Stimulated activated CD4-positive, alpha-beta T cell treated with anti-CD3 and anti-CD28 coated beads, Interleukin-15, amount 100 ng/mL, for 1 hour (primary cell): ENCODE results near the gene OR4K14.
"Not testable (repeated sequence)": the region's sequence is repeated elsewhere in the genome, so short reads cannot be mapped to it uniquely, and the experiment has no call there.

Experiments used
- DNase-seq, 2 donors: peaks; one replicate each; pipeline ENCODE4 v3.0.0-alpha.2; 2020; ENCODE audit warnings: low read depth in 1 of 2, low spot score in 1 of 2

Gene OR4K14, protein sequence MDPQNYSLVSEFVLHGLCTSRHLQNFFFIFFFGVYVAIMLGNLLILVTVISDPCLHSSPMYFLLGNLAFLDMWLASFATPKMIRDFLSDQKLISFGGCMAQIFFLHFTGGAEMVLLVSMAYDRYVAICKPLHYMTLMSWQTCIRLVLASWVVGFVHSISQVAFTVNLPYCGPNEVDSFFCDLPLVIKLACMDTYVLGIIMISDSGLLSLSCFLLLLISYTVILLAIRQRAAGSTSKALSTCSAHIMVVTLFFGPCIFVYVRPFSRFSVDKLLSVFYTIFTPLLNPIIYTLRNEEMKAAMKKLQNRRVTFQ

GRCh38 chr14:20019257-20019865 lies at the start of gene OR4K14:
TSS of gene OR4K14 (minus strand) at chr14:20019307. CDS start at chr14:20015193, 4,114 bp downstream.
- no peak for DNase-seq

DNA sequence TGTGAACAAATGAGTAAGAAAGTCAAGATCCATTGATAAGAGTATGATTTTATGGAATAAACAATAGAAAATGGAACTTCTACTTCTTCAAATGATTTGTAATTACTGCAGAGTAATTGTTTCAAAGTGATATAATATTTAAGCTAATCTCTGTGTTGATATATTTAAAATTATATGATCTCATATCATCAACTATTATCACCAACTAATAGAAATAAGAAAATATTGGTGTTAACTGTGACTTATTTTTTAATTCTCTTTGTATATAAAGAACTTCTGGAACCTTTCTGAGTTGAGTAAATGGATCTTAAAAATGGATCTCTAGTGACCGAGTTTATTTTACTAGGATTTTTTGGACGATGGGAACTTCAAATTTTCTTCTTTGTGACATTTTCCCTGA lies 40.6 kb upstream of the OR4K14 start, which contains the start of gene OR4L1:
TSS of gene OR4L1 (plus strand) at position 301 of the 400 bp plus-strand sequence. CDS start at position 301, 0 bp downstream.
- DNase-seq: no peak

- DNase-seq: no peak
Measured at GRCh38 chr14:20048202-20048601, 29.1 kb upstream of the OR4K14 start.

DNA sequence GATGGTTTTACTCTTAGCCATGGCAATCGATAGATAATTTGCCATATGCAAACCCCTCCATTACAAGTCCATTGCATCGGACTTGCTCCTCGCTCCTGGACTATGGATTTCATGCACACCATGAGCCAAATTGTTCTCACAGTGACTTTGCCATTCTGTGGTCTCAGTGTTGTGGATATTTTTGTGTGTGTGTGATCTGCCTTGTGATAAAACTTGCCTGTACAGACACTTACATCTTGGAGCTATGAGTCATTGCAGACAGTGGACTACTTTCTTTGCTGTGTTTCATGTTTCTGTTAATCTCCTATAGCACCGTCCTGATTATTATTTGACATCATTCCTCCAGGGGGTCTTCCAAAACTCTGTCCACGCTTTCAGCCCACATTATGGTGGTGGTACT lies 25.1 kb upstream of the OR4K14 start:
- DNase-seq: no peak

- no peak for DNase-seq
Measured at GRCh38 chr14:20035938-20036337, 16.8 kb upstream of the OR4K14 start, which contains the start of gene OR4K13. TSS of gene OR4K13 (minus strand) at chr14:20036038. CDS start at chr14:20034758, 1,280 bp downstream.

DNA sequence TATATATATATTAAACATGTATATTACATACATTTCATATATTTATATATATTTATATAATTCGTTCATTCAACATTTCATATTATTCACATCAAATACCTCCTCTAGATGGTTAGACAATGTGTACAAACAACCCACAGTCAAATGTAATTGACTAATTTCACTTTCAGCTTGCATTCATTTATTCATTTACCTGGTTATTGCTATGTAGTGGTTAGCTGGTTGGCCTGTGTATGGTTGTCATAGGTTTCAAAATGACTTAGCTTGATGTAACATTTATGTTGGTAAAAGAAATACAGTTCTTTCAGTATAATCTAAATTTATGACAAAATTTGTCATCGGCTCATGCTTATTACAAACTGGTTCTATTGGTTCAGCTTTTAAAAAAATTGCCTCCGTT lies 16.3 kb upstream of the OR4K14 start:
- no peak for DNase-seq

GRCh38 chr14:20031058-20031457 lies 12.0 kb upstream of the OR4K14 start:
- DNase-seq: no peak

- no peak for DNase-seq
Measured at GRCh38 chr14:20008156-20008555, 11.0 kb downstream of the OR4K14 start.

GRCh38 chr14:20002319-20002718 lies 16.8 kb downstream of the OR4K14 start:
- DNase-seq: no peak

GRCh38 chr14:20001863-20002262 lies 17.2 kb downstream of the OR4K14 start, which contains the start of gene OR4Q2:
TSS of gene OR4Q2 (plus strand) at chr14:20002163.
- no peak for DNase-seq

GRCh38 chr14:19993438-19993837 lies 25.7 kb downstream of the OR4K14 start:
- DNase-seq: no peak

DNA sequence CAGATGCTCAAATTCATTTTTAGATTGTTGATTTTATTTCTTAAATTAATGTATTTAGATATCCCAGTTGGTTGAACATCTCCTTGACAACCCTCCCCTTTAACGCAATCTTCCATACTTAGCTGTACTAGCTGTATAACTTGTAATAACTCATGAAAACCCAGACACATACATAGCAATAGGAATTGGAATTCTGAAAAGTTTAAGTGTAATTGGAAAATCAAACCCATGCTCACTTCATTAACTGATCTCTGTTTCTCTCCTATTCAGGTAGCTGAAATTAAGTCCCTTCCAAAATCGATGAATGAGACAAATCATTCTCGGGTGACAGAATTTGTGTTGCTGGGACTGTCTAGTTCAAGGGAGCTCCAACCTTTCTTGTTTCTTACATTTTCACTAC lies 43.8 kb downstream of the OR4K14 start, which contains the start of gene OR4K15:
TSS of gene OR4K15 (plus strand) at position 301 of the 400 bp plus-strand sequence. CDS start at position 301, 0 bp downstream.
- no peak for DNase-seq

- DNase-seq: no peak
Measured at GRCh38 chr14:19974844-19975243, 44.3 kb downstream of the OR4K14 start.

- not testable (repeated sequence) for DNase-seq
Measured at GRCh38 chr14:19969735-19970134, 49.4 kb downstream of the OR4K14 start.
